WTC11 (cell line): Measurements from ENCODE around the gene MKI67. TPM values are rescaled to one million over a fixed set of nuclear protein-coding genes. Genes with fewer than 3 reads are reported as not detected.

Source experiments
- ATAC-seq: fragments of 200-7000 bp; cut with Tn5 transposase; 2 replicates; pipeline ENCODE4 v1.10.0; 2021; ENCODE audit warnings: mild to moderate bottlenecking, moderate library complexity
- CTCF ChIA-PET: fragments of 300-600 bp; sonication (Branson Sonifier 250); formaldehyde crosslinking; loops from one replicate; lab custom pipeline; 2021; ENCODE audit warnings: antibody characterized with exemption; lab: Charles Lee
- POLR2A ChIA-PET: fragments of 350-600 bp; sonication (Branson Sonifier 250); formaldehyde crosslinking; loops from one replicate; lab custom pipeline; 2021; ENCODE audit warnings: antibody characterized with exemption; lab: Charles Lee
- DNase-seq: peaks from one replicate; pipeline ENCODE4 v3.0.0; 2021; ENCODE audit warnings: low spot score
- H3K27ac Mint-ChIP-seq: 2 replicates; pipeline ENCODE4 v1.8.0; 2021; ENCODE audit warnings: mixed read lengths
- H3K27me3 Mint-ChIP-seq: 2 replicates; pipeline ENCODE4 v1.8.0; 2021; ENCODE audit warnings: low read depth, mild to moderate bottlenecking, moderate library complexity, mixed read lengths
- H3K36me3 Mint-ChIP-seq: 2 replicates; pipeline ENCODE4 v1.8.0; 2021; ENCODE audit warnings: mixed read lengths
- H3K4me1 Mint-ChIP-seq: 2 replicates; pipeline ENCODE4 v1.8.0; 2022; ENCODE audit warnings: mixed read lengths
- H3K4me3 Mint-ChIP-seq: 2 replicates; pipeline ENCODE4 v1.8.0; 2021; ENCODE audit warnings: mild to moderate bottlenecking, moderate library complexity, mixed read lengths
- H3K9me3 Mint-ChIP-seq: 2 replicates; pipeline ENCODE4 v1.8.0; 2021; ENCODE audit warnings: mixed read lengths
- AR ChIP-seq: fragments of 250-450 bp; sonication (Bioruptor Pico); IDR thresholded peaks from 2 replicates; pipeline ENCODE4 v1.9.0; 2021; ENCODE audit warnings: mild to moderate bottlenecking
- CREM ChIP-seq: sonication (generic); formaldehyde crosslinking; IDR thresholded peaks from 2 replicates; pipeline ENCODE4 v1.8.1; 2022; ENCODE audit warnings: mild to moderate bottlenecking, missing genetic modification reagents, moderate library complexity
- ELF4 ChIP-seq: sonication (generic); formaldehyde crosslinking; IDR thresholded peaks from 2 replicates; pipeline ENCODE4 v1.8.1; 2022; ENCODE audit warnings: low read depth, mild to moderate bottlenecking, moderate library complexity, missing genetic modification reagents
- ESRRA ChIP-seq: sonication (generic); formaldehyde crosslinking; IDR thresholded peaks from 2 replicates; pipeline ENCODE4 v1.8.1; 2022; ENCODE audit warnings: mild to moderate bottlenecking, missing genetic modification reagents, borderline replicate concordance
- HMGXB4 ChIP-seq: sonication (generic); formaldehyde crosslinking; IDR thresholded peaks from 2 replicates; pipeline ENCODE4 v1.8.1; 2023; ENCODE audit warnings: mild to moderate bottlenecking, moderate library complexity, missing genetic modification reagents
- NR2C2 ChIP-seq: sonication (generic); formaldehyde crosslinking; IDR thresholded peaks from 2 replicates; pipeline ENCODE4 v1.8.0; 2022; ENCODE audit warnings: mild to moderate bottlenecking, missing genetic modification reagents
- SP1 ChIP-seq: sonication (generic); formaldehyde crosslinking; conservative IDR thresholded peaks from 2 replicates; pipeline ENCODE4 v1.8.1; 2022; ENCODE audit warnings: missing genetic modification reagents
- TEAD1 ChIP-seq: sonication (generic); formaldehyde crosslinking; IDR thresholded peaks from 2 replicates; pipeline ENCODE4 v1.8.0; 2022; ENCODE audit warnings: mild to moderate bottlenecking, missing genetic modification reagents
- TEAD4 ChIP-seq: sonication (generic); formaldehyde crosslinking; IDR thresholded peaks from 2 replicates; pipeline ENCODE4 v1.8.0; 2022; ENCODE audit warnings: mild to moderate bottlenecking, missing genetic modification reagents
- ZNF219 ChIP-seq: sonication (generic); formaldehyde crosslinking; IDR thresholded peaks from 2 replicates; pipeline ENCODE4 v1.8.0; 2023; ENCODE audit warnings: missing genetic modification reagents, mild to moderate bottlenecking, borderline replicate concordance
- ZNF396 ChIP-seq: fragments of 250-450 bp; sonication (Bioruptor Pico); IDR thresholded peaks from 2 replicates; pipeline ENCODE4 v1.8.0; 2021; ENCODE audit warnings: mild to moderate bottlenecking, moderate library complexity, borderline replicate concordance
- total RNA-seq: library from RNA; stranded (reverse); gene quantifications from 3 replicates; pipeline ENCODE4 v1.2.3, GENCODE V29; 2021
- TF ChIP-seq, protein P1 (sequence below): sonication (generic); formaldehyde crosslinking; IDR thresholded peaks from 2 replicates; pipeline ENCODE4 v1.8.1; 2023; ENCODE audit warnings: mild to moderate bottlenecking, missing genetic modification reagents, borderline replicate concordance
- TF ChIP-seq, protein P2 (sequence below): sonication (generic); formaldehyde crosslinking; IDR thresholded peaks from 2 replicates; pipeline ENCODE4 v1.8.0; 2023; ENCODE audit warnings: mild to moderate bottlenecking, missing genetic modification reagents
- TF ChIP-seq, protein P3 (sequence below): sonication (generic); formaldehyde crosslinking; IDR thresholded peaks from 2 replicates; pipeline ENCODE4 v1.8.0; 2022; ENCODE audit warnings: mild to moderate bottlenecking, missing genetic modification reagents

Gene MKI67
- total RNA-seq, 1 experiment from 2014 or later: 118 TPM

DNA sequence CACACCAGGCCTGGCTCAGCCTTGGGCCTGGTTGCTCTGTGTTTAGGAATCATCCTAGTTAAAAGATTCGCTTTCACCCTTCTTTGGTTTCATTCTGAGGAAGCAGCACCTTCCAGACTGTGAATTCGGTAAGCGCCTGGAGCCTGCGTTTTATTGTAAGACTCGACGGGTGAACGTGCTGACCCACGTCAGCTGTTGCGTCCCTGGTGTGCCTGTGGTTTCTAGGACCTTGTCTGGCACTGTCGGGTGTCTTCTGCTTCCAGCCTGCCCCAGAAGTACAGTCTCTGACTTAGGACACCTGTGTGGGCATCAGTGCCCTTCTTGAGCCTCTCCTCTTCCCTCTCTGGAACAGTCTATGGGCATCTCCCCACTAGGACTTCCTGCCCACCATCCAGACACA, 26.3 kb downstream of the MKI67 start (continued):
- TF ChIP-seq SP1 (CRISPR knock-in tag) (no peak), AR (CRISPR knock-in tag) (no peak), CREM (CRISPR knock-in tag) (no peak), HMGXB4 (CRISPR knock-in tag) (no peak)
- TF ChIP-seq, protein P1, sequence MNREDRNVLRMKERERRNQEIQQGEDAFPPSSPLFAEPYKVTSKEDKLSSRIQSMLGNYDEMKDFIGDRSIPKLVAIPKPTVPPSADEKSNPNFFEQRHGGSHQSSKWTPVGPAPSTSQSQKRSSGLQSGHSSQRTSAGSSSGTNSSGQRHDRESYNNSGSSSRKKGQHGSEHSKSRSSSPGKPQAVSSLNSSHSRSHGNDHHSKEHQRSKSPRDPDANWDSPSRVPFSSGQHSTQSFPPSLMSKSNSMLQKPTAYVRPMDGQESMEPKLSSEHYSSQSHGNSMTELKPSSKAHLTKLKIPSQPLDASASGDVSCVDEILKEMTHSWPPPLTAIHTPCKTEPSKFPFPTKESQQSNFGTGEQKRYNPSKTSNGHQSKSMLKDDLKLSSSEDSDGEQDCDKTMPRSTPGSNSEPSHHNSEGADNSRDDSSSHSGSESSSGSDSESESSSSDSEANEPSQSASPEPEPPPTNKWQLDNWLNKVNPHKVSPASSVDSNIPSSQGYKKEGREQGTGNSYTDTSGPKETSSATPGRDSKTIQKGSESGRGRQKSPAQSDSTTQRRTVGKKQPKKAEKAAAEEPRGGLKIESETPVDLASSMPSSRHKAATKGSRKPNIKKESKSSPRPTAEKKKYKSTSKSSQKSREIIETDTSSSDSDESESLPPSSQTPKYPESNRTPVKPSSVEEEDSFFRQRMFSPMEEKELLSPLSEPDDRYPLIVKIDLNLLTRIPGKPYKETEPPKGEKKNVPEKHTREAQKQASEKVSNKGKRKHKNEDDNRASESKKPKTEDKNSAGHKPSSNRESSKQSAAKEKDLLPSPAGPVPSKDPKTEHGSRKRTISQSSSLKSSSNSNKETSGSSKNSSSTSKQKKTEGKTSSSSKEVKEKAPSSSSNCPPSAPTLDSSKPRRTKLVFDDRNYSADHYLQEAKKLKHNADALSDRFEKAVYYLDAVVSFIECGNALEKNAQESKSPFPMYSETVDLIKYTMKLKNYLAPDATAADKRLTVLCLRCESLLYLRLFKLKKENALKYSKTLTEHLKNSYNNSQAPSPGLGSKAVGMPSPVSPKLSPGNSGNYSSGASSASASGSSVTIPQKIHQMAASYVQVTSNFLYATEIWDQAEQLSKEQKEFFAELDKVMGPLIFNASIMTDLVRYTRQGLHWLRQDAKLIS (CRISPR knock-in tag): no peak

DNA sequence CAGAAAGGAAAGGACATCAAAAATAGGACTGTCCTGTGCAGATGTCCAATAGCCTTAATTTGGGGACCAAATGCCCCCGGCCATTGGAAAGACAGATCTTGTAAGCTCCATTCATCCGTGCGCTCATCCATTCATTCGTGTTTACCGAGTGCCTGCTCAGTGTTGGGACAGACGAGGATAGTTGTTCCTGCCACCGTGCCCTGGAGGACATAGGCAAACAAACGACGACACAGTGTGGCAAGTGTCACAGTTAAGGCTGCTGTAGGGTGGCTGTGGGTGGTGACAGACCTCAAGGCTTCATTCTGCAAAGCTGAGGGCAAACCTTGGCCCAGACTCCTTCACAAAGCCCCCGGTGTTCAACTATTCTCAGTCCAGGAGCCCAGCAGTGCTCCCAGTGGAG, 27.6 kb downstream of the MKI67 start:
- H3K27me3 Mint-ChIP-seq: no peaks in the 10 kb centered on the region
- POLR2A ChIA-PET: no interaction called here
- H3K4me1 Mint-ChIP-seq: peaks cover 10% of the 10 kb centered on the region; the same call in 1 of the 2 replicates
- H3K27ac Mint-ChIP-seq: no peak overlapping the region
- DNase-seq (no peak), ATAC-seq (no peak)
- no peak for TF ChIP-seq ELF4 (CRISPR knock-in tag)
- CTCF ChIA-PET: no interaction called here
- no peaks in the 10 kb centered on the region for H3K9me3 Mint-ChIP-seq
- no peak overlapping the region for H3K4me3 Mint-ChIP-seq
- H3K36me3 Mint-ChIP-seq: peaks cover 43% of the 10 kb centered on the region

DNA sequence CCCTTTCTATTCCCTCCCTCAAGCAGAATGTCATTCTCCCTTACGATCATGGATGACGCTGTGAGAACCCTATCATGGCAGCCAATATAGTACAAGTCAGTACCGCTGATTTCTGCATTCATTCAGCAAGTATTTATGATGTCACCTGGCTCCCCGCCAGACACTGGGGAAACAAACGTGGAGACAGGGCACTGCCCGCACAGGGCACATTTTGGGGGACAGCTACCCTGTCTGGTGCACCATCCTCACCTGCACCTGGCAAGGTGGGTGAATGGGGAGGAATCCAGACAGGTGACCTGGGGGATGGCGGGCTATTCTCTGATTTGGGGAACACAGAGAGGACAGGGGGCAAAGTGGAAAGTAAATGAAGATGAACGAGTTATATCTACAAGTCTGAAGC, 28.4 kb downstream of the MKI67 start:
- no peak for ATAC-seq
- ChIA-PET CTCF (no interaction called here), POLR2A (no interaction called here)
- no peak for DNase-seq
- no peak overlapping the region for H3K4me3 Mint-ChIP-seq
- peaks cover 43% of the 10 kb centered on the region for H3K36me3 Mint-ChIP-seq
- no peak overlapping the region for H3K27ac Mint-ChIP-seq
- no peaks in the 10 kb centered on the region for H3K9me3 Mint-ChIP-seq
- no peaks in the 10 kb centered on the region for H3K27me3 Mint-ChIP-seq
- peaks cover 10% of the 10 kb centered on the region; the same call in 1 of the 2 replicates for H3K4me1 Mint-ChIP-seq
- no peak for TF ChIP-seq TEAD1 (CRISPR knock-in tag)
- TF ChIP-seq, protein P2, sequence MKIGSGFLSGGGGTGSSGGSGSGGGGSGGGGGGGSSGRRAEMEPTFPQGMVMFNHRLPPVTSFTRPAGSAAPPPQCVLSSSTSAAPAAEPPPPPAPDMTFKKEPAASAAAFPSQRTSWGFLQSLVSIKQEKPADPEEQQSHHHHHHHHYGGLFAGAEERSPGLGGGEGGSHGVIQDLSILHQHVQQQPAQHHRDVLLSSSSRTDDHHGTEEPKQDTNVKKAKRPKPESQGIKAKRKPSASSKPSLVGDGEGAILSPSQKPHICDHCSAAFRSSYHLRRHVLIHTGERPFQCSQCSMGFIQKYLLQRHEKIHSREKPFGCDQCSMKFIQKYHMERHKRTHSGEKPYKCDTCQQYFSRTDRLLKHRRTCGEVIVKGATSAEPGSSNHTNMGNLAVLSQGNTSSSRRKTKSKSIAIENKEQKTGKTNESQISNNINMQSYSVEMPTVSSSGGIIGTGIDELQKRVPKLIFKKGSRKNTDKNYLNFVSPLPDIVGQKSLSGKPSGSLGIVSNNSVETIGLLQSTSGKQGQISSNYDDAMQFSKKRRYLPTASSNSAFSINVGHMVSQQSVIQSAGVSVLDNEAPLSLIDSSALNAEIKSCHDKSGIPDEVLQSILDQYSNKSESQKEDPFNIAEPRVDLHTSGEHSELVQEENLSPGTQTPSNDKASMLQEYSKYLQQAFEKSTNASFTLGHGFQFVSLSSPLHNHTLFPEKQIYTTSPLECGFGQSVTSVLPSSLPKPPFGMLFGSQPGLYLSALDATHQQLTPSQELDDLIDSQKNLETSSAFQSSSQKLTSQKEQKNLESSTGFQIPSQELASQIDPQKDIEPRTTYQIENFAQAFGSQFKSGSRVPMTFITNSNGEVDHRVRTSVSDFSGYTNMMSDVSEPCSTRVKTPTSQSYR (CRISPR knock-in tag): no peak
- TF ChIP-seq ZNF219 (CRISPR knock-in tag): no peak
- TF ChIP-seq, protein P3, sequence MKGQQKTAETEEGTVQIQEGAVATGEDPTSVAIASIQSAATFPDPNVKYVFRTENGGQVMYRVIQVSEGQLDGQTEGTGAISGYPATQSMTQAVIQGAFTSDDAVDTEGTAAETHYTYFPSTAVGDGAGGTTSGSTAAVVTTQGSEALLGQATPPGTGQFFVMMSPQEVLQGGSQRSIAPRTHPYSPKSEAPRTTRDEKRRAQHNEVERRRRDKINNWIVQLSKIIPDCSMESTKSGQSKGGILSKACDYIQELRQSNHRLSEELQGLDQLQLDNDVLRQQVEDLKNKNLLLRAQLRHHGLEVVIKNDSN (CRISPR knock-in tag): no peak
- no peak for TF ChIP-seq AR (CRISPR knock-in tag)
- TF ChIP-seq ESRRA (CRISPR knock-in tag): no peak
- TF ChIP-seq NR2C2 (CRISPR knock-in tag): no peak
- TF ChIP-seq TEAD4 (CRISPR knock-in tag): no peak
- no peak for TF ChIP-seq ZNF396 (CRISPR knock-in tag)
